Fibroblast of skin of abdomen (primary cell): Measurements from ENCODE around the gene SNX1.
A peak's percentile ranks its signal among the peaks of the same experiment; 100 is the strongest.

Source experiments
- DNase-seq: peaks from one replicate; pipeline ENCODE4 v3.0.0-alpha.2; 2013

Gene SNX1

DNA sequence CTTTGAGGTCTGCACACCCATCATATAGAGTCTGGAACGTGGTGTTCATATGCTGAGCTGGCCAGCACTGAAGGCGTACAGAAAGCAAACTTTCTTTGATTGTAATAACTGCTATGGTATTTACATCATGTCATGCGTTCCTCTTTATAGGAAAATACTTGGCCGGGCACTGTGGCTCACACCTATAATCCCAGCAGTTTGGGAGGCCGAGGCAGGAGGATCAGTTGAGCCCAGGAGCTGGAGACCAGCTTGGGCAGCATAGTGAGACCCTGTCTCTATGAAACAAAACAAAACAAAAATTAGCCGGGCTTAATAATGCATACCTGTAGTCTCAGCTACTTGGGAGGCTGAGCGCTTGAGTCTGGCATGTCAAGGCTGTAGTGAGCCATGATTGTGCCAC lies 52.4 kb downstream of the SNX1 start:
- DNase-seq: no peak

DNA sequence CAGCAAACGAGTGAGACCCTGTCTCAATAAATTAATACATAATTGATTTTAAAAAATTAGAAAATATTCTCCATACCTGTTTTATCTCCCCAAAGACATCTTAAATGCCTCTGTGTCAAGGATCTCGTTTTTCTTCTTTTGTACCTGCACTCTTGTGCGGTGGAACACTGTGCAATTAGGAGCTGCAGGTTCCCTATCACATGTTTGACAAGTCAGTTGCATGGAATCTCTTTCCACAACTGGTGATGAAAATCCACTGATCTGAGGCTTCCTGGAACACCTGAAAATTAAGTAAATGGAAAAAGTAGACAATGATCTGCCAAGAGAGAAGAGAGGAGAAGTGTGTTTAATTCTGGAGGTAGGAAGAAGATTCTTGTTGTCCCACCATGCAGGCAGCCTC lies 52.8 kb downstream of the SNX1 start:
- DNase-seq: no peak

DNA sequence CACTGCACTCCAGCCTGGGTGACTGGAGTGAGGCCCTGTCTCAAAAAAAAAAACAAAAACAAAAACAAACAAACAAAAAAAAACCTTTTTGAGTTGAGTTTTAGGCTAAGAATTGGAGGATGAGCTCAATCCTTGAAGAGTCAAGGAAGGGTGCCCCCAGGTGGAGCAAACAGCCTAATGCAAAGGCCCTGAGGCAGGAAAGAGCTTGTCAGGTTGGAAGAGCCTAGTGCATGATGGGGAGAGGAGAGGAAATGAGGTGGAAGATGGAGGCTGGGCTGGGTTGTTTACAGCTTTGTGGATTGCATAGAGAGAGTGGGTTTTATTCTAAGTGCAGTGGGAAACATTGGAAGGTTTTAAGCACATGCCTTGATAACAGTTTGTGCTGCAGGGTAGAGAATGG lies 53.6 kb downstream of the SNX1 start:
- DNase-seq: no peak

DNA sequence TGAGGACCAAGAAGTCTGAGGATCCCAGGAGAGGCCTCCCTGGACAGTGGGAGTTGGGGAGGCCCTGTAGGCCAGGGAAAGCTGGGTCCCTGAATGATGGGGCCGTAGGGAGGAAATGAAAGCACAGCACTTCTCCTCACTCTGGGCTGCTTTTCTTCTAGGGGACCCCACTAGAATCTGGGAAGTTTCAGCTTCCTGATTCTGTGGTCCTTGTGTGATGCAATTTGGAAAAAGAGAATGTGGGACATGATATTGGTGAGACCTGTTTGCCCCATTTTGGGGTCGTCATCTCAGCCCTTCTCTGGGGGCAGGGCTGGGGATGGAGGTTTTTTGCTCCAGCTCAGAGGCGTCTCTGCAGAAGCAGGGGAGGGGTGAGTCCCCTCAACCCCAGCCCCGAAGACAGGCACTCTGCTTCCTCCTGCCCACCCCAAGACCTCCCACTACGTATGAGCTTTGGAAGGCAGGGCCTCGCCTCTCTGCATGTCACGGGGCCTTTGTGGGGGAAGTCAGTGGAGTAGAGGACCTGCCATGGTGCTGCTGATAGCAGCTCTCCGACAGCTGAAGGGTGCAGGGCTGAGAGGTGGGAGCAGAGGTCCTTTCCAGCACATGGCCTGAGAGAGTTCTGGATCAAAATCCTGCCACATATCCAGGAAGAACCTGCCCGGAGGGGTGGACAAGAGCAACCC lies 54.3 kb downstream of the SNX1 start:
- no peak for DNase-seq

DNA sequence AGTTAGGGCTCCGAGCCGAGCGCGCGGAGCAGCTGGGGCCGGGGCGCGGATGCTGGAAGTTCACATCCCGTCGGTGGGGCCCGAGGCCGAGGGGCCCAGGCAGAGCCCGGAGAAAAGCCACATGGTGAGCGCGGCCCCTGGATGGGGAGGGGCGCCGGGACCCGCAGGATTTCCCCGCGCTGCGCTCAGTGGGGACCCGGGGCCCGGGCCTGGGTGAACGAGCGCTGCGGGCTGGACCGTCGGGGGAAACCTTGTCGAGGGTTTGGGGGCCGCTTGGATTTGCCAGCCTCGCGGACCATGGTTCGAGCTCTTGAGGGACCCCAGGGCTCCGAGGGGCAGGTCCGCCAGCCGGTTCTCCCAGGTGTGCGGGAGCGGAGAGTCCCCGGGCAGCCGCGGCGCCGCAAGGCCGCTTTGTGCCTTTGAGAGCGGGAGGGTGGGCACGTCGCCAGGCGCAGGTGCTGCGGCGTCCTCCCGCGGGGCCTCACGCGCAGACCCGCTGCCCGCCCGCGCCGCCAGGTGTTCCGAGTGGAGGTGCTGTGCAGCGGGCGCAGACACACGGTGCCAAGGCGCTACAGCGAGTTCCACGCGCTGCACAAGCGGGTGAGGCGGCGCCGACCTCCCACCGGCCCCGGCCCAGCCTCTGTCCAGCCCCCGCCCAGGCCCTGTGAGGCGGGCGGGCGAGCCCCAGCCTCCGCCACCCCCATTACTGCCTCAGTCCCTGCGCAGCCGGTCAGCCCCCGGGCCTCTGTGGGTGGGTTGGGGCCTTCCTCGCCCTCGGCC lies 56.1 kb downstream of the SNX1 start, which contains the start of gene SNX22:
Gene SNX22, plus strand, starts transcription at position 5 of the 780 bp plus-strand sequence. Its CDS starts 45 bp downstream, at position 50.
- no peak for DNase-seq

DNA sequence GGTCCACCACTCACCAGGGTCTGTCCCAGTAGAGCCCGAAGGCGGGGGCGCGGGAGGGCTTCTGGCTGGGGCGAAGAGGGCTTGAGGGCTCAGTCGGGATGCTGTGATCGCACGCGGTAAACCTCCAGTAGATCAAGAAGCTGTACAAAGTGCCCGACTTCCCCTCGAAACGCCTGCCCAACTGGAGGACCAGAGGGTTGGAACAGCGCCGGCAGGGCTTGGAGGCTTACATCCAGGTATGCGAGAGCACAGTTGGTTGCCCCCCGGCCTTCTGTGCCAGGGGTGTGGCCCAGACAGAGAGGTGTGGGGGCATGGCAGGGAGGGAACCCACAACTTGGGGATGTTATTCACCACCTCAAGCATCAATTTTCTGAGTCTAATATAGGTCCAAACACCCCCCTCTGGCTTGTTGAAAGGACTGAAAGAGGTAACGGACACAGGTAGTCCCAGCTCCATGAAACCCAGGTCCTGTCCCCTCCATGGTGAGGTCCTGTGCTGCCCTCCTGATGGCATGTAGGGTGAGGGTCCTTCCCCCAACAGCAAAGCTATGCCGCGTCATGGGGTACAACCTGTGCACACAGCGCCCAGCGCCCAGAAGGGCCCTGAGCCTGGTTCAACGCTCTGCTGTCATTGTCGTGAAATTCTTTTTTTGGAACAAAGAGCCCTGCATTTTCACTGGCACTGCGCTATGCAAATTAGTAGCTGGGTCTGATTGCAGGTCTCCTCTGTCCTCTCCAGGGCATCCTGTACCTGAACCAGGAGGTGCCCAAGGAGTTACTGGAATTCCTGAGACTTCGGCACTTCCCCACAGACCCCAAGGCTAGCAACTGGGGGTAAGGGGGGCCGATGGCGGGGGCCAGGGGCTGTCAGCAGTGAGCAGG lies 57.0 kb downstream of the SNX1 start:
- DNase-seq: no peak

DNA sequence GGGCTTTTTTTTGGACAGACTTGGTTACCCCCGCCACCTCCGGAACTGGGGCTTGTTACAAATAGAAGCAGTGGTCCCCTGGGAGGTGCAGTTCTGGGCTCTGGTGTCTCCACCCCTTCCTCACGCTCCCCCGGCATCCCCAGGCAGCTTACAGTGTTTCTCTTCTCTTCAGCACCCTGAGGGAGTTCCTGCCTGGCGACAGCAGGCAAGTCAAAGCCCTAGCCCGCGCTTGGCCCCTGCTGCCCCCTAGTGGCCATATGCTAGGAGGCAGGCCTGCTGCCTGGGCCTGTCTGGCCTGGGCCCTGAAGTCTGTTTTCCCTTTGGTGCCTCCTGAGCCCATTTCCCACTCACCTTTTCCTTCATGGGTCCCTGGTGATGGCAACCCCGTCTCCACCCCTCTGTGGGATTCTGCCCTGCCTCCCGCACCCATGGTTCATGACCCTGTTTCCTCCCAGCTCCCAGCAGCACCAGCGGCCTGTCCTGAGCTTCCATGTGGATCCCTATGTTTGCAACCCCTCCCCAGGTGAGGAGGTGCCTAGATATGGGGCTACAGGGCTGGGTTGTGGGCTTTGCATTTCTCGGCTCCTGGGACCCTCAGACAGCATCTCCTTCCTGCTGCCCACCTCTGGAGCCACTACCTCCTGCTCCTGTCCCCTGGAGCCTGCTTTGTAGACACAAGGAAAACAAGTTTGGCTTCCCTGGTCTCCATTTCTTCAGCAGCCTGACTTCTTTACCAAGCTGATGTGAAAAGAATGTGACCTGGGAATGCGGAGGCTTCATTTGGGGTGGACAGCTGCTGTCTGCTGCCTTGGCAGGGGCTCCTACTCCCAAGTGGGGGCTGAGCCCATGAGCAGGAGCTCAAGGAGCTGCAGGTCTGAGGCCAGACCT lies 57.9 kb downstream of the SNX1 start:
- peak; percentile 80 for DNase-seq

DNA sequence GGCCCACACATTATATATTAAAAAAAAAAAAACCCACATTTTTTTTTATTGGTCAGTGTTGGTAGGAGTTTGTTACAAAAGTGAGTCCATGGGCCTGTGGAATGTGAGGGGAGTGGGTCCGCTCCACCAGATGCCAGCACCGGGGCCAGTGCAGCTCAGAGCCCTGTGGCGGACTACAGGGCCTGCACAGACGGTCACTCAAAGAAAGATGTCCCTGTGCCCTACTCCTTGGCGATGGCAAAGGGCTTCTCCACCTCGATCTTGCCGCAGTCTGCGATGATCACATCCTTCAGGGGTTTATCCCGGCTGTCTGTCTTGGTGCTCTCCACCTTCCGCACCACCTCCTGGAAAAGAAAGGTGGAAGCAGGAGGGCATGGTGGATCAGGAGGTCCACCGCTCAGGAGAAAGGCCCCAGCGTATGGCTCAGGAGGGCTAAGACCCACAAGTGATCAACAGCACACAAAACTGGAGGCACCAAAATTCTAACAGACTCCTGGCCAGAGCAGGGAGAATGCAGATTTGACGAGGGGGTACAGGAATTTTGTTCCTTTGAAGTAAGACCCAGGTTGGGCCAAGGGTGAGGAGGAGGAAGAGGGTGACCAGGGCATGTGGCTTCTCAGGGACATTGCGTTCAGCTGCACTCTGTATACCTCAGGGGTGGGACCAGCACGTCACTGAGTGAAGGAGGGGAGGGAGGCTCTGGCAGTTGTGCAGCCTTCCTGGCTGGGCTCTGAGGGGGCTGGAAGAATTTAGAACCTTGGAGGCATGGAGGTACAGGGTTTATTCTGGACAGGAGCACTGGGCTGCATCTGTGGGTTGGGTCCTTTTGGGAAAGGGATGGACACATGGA lies 60.2 kb downstream of the SNX1 start:
- DNase-seq: no peak

DNA sequence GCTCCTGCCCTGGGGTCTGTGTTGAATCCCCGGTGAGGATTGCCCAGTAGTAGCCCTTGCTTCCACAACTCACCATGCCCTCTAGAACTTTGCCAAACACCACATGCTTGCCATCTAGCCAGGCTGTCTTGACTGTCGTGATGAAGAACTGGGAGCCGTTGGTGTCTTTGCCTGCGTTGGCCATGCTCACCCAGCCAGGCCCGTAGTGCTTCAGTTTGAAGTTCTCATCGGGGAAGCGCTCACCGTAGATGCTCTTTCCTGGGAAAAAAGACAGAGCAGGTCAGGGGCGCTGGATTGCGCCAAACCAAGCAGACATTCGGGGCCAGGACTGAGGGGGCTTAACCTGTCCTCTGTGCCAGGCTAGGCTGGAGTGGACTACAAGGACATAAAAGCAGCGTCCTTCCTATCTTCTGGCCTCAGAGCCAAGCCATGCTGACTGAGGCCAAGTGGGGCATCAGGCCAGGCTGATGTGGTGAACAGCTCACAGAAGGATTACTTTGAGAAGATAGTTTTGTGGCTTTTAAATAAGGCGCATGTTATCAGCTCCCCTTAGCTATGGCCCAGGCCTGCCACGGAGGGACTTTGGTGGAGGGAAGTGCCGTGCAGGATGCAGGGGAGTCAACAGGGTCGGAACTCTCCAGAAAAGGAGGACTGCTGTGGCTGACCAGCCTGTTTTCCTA lies 61.0 kb downstream of the SNX1 start:
- no peak for DNase-seq

DNA sequence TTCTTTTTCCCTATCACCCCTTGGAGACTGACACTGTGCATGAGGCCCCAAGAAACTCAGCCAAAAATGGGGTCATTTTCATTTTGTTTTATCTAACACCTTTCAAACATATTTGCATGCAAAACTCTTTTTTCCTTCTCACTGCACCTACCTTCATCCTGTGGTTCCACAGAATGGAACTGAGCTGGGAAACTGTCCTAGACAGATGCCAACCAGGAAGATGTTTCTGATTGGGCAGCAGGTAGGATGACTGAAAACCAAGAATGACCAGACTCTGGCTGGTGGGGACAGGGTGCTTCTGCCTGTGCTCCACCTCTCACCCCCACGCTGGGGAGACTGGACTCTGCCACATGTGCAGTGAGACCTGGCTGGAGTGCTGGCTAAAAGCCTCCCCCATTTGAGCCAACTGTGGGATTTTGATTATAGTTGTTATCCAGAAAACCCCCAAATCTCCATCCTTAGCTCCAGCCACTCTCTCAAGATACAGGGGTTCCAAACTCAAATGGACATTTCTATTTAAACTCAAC lies 61.9 kb downstream of the SNX1 start:
- no peak for DNase-seq

DNA sequence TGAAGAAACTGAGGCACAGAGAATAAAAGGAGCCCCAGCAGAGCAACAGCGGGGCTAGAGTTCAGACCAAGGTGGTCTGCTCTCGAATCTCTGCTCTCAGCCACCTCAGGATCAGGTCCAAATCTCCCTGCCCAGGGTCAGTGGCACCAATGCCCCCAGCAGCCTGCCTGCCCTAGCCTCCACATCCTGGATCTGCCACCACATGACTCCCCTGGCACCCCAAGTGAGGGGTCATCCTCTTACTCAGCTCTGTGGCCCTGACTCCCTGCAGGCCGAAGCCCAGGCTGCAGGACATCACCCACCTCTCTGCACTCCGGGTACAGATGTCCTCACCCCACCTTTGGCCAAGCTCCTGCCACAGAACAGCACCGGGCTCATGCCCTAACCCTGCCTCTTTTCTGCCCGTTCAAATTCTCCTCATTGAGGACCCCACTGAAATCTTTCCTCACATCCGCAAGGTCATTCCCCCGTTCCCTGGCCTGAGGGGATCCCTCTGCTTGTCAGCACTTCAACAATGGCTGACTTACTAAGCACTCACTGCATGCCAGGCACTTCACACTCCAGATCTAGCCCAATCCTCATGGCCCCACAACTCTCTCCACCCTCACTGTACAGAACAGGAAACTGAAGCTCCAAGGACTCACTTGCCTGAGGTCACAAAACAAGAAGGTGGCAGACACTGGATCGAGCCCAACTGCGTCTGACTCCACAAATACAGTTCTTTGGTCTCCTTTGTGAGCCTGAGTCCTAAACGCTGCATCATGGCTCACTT lies 62.8 kb downstream of the SNX1 start:
- DNase-seq: no peak

DNA sequence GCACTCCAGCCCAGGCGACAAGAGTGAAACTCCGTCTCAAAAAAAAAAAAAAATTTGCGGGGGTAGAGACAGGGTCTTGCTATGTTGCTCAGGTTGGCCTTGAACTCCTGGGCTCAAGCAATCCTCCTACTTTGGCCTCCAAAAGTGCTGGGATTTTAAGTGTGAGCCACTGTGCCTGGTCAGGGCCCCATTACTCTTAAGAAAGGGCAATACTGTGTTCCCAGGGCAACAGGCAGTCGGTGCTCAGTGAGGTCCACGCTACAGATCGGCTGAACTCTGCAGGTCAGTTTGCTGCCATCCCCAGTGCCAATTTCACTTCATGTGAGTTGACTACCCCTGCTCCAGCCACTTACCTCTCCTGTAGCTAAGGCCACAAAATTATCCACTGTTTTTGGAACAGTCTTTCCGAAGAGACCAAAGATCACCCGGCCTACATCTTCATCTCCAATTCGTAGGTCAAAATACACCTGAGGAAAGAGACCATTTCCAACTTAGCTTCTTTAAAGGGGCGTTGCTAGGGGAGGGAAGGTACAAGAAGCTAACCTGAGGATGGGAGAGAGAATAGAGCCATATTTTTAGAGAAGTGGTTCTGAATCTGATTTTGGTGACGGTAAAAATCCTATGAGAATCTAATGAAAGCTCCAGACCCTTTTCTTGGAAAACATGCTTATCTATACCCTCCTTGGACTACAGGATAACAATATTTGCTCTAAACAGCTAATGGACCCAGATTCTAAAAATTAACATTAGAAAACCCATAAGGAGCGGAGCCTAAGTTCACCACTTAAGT lies 66.1 kb downstream of the SNX1 start:
- no peak for DNase-seq

DNA sequence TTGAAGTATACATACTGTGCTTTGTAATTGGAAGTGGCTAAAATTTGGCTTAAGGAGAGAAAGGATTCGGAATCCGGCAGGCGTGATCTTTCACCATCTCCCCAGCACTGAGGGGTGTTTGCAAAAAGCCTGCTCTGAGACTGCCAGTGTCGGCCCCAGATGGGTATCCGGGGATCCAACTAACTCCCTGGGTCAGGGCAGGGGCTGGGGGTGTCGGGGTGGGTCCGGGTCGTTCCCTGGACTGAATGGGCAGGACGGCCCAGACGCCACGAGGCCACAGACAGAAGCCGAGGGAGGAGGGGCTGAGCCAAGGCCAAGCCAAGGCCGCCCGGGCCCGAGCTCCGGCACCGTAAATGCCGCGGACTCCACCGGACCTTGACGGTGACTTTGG lies 66.7 kb downstream of the SNX1 start:
- no peak for DNase-seq

DNA sequence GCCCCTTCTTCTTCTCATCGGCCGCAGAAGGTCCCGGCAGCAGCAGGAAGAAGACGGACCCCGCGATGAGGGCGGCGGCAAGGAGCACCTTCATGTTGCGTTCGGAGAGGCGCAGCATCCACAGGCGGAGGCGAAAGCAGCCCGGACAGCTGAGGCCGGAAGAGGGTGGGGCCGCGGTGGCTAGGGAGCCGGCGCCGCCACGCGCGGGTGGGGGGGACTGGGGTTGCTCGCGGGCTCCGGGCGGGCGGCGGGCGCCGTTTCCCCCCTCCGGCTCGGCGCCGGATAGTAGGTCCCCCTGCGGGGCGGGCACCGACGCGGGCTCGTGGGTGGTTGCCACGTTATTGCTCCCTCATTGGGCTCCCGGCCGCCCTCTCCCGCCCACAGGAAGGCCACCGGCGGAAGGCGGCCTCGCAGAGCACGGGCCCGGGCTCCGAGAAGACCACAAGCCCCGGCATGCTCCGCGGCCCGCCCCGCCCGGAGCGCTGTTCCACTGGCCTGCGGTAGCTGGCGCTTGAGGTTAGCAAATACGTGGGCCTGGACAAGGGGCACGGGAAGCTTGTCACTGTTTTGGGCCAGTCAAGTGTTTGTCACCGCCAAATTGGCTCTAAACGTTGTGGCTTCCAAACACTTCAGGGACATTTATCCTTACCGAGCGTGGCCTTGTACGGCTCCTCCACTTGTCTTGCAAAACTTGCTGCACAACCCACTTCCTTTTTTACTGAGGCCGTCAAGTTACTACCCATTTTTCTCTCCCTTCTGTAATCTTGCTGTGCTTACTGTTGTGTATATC lies 67.3 kb downstream of the SNX1 start, which contains the start of gene PPIB:
Gene PPIB, minus strand, starts transcription at position 154 of the 790 bp plus-strand sequence. Its CDS starts 36 bp downstream, at position 118.
- peak; percentile 99 for DNase-seq

DNA sequence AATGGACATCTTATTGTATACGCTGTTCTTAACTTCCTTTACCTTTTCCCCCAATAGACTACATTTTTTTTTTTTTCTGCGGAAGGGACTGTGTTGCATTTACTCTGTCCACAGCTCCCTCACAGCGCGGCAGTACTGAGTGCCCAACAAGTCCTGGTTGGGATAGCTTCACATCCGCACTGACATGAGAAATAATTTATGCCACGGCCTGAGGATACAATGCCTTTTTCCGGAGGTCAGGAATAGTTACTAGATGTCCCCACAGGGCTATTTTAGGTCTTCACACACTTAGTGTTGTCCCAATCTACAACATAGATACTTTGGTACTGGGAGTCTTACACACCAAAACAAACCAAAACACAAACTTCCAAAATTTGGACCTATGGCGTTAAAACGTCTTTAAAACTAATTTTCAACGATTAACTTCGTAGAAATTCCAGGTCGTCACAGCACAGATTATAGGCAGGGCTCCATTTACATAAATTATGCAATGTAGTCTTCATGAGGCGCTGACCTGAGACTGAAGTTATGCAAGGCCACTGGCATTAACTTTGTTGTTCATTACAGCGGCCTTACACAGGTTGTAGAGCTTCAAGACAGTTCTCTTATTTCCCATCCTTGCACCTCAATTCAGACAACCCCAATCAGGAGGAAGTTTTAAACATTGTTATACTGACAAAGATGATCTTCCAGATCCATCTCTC lies 68.0 kb downstream of the SNX1 start:
- no peak for DNase-seq

DNA sequence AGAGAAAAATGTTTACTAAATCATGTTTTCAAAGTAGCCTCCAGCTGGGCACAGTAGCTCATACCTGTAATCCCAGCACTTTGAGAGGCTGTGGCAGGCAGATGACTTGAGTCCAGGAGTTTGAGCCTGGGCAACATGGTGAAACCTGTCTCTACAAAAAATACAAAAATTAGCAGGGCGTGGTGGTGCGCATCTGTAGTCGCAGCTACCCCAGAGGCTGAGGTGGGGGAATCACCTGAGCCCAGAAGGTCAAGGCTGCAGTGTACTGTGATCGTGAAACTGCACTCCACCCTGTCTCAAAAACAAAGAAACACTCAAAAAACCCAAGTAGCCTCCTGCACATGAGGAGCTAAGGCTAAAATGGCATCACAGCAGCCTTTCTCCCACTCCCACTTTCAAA lies 68.7 kb downstream of the SNX1 start:
- DNase-seq: no peak
